Activated naive CD4-positive, alpha-beta T cell treated with anti-CD3 and anti-CD28 coated beads for 36 hours (primary cell): ENCODE measurements around the gene KCNQ1. TPM values are rescaled to one million over a fixed set of nuclear protein-coding genes. Genes with fewer than 3 reads are reported as not detected.

Experiments
- CTCF ChIA-PET: fragments of 350-600 bp; sonication (Branson Sonifier 250); formaldehyde crosslinking; loops from one replicate; lab custom pipeline; 2021; ENCODE audit warnings: antibody characterized with exemption; lab: Charles Lee
- DNase-seq: peaks from one replicate; pipeline ENCODE4 v3.0.0-alpha.2; 2020
- H3K27ac Mint-ChIP-seq: one replicate; pipeline ENCODE4 v1.8.0; 2021; ENCODE audit warnings: mild to moderate bottlenecking, mixed read lengths
- H3K27me3 Mint-ChIP-seq: one replicate; pipeline ENCODE4 v1.8.0; 2021; ENCODE audit warnings: low read depth, mixed read lengths
- H3K36me3 Mint-ChIP-seq: one replicate; pipeline ENCODE4 v1.8.0; 2021; ENCODE audit warnings: low read depth, mixed read lengths
- H3K4me1 Mint-ChIP-seq: one replicate; pipeline ENCODE4 v1.8.0; 2021; ENCODE audit warnings: low read depth, mixed read lengths
- H3K4me3 Mint-ChIP-seq: one replicate; pipeline ENCODE4 v1.8.0; 2021; ENCODE audit warnings: mild to moderate bottlenecking, moderate library complexity, mixed read lengths
- H3K9me3 Mint-ChIP-seq: one replicate; pipeline ENCODE4 v1.8.0; 2021; ENCODE audit warnings: mixed read lengths
- intact Hi-C: fragments of 100-400 bp; cut with micrococcal nuclease; formaldehyde crosslinking; loops from one replicate; pipeline ENCODE4 v1.15.1; 2023
- total RNA-seq, 2 experiments: library from RNA; stranded (reverse); gene quantifications; one replicate each; pipeline ENCODE4 v1.2.3, GENCODE V29; 2021

Gene KCNQ1
- total RNA-seq, 2 experiments from 2014 or later: 10.6 to 10.8 TPM

DNA sequence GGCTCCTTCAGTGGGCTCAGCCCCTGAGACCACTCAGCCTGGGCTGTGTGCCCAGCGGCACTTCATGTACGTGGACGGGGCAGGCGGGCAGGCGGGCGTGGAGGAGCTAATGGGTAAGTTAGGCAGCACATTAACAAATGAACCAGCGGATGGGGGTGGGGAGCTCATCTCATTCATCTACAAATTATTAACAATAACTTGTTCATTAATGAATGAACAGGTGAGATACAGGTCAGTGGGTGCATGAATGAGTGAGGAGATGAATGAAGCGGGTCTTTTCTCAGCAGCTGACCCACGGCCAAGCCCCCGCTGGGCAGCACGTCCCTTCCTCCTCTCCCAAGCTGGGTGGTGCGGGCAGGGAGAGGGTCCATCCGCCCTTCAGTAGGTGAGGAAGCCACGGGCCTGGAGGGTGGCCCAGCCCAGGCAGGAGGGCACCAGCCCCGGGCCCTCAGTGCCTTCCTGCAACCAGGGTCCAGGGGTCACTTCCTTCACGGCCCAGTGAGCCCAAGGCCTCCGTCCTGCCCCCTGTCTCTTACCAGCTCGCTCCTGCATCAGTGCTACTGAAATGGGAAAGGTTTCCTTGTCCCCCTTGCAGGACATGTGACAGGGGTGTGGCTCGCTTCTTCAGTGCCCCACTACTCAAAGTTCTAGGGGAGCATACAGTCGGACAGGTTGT is 315.5 kb downstream of the KCNQ1 start:
- DNase-seq: no peak
- no peak overlapping the region for H3K27ac Mint-ChIP-seq
- no peak overlapping the region for H3K4me3 Mint-ChIP-seq
- H3K4me1 Mint-ChIP-seq: no peaks in the 10 kb centered on the region
- H3K27me3 Mint-ChIP-seq: no peaks in the 10 kb centered on the region
- intact Hi-C loops: no loop called here
- CTCF ChIA-PET: no interaction called here
- H3K36me3 Mint-ChIP-seq: no peaks in the 10 kb centered on the region
- H3K9me3 Mint-ChIP-seq: peaks cover 3% of the 10 kb centered on the region

DNA sequence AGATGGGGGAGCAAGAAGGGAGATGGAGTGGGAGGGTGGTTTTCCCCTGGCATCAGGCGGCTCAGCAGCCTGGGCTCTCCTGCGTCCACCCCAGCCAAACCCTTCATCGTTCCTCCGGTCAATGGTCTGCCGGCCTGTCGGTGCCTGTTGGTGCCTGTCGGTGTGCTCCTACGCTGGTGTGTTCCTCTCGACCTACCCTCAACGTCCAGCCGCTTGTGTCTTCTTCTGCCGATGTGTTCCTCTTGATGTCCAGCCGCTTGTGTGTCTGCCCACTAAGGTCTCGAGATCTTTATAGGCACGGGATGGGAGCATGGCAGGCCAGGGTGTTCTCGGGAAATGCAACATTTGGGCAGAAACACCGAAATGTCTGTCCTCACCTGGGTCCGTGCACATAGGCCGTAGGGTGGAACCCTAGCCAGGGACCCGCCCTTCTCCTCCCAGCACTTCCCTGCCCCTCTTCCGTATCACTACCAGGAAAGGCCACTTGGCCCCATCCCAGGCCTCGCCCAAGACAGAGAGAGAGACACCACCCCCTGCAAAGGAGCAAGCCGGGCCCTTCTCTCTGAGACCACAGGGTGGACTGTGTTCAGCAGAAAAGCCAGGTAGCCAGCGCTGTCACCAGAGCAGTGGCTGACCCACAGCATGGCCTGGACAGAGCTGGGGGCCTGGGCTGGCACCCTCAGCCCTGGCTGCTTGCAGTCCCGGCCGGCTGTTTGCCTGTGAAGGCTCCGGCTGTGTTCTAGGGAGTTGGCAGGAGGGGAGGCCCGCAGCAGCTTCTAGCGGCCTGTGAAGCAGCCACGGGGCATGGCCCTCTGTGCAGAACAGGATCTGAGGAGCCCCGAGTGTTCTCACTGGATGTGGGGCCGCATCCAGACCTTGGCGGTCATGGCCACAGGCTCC is 316.6 kb downstream of the KCNQ1 start:
- no peak for DNase-seq
- H3K36me3 Mint-ChIP-seq: no peaks in the 10 kb centered on the region
- no peaks in the 10 kb centered on the region for H3K27me3 Mint-ChIP-seq
- intact Hi-C loops: no loop called here
- no peak overlapping the region for H3K27ac Mint-ChIP-seq
- H3K4me1 Mint-ChIP-seq: no peaks in the 10 kb centered on the region
- H3K4me3 Mint-ChIP-seq: no peak overlapping the region
- CTCF ChIA-PET: no interaction called here
- H3K9me3 Mint-ChIP-seq: peaks cover 3% of the 10 kb centered on the region

DNA sequence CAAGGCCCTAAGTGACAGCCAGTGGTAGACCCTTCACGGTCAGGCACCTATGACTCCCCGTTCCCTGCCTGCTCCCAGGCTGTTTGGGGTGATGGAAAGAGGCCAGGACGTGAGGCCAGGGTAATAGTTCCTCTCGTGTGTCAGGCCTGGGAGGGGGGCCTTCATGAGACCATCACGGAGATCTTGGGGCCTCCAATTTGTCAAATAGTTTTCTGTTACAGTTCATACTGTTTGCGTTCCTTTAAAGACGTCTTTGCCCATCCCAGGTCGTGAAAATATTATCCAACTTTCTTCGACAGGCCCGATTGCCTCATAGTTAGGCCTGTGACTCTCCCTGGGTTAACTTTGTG is 317.2 kb downstream of the KCNQ1 start:
- CTCF ChIA-PET: no interaction called here
- no peak overlapping the region for H3K4me3 Mint-ChIP-seq
- DNase-seq: no peak

DNA sequence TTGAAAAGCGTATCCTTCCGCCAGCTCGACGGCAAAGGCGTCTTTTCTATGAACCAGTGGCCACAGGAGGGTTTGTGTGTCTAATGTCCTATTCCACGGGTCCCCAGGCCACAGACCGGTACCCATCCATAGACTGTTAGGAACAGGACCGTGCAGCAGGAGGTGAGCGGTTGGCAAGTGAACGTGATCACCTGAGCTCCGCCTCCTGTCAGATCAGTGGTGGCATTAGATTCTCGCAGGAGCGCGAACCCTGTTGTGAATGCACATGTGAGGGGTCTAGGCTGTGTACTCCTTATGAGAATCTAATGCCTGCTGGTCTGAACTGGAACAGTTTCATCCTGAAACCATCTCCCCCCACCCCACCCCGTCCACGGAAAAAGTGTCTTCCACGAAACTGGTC is 317.6 kb downstream of the KCNQ1 start:
- Mint-ChIP-seq H3K27me3 (no peaks in the 10 kb centered on the region), H3K36me3 (no peaks in the 10 kb centered on the region), H3K4me1 (no peaks in the 10 kb centered on the region), H3K4me3 (no peak overlapping the region), H3K27ac (no peak overlapping the region), H3K9me3 (peaks cover 3% of the 10 kb centered on the region)
- CTCF ChIA-PET: no interaction called here
- intact Hi-C loops: no loop called here
- no peak for DNase-seq

More for the DNA sequence above, 317.2 kb downstream of the KCNQ1 start:
- intact Hi-C loops: no loop called here
- no peak overlapping the region for H3K27ac Mint-ChIP-seq
- no peaks in the 10 kb centered on the region for H3K27me3 Mint-ChIP-seq
- no peaks in the 10 kb centered on the region for H3K4me1 Mint-ChIP-seq
- peaks cover 3% of the 10 kb centered on the region for H3K9me3 Mint-ChIP-seq
- no peaks in the 10 kb centered on the region for H3K36me3 Mint-ChIP-seq

DNA sequence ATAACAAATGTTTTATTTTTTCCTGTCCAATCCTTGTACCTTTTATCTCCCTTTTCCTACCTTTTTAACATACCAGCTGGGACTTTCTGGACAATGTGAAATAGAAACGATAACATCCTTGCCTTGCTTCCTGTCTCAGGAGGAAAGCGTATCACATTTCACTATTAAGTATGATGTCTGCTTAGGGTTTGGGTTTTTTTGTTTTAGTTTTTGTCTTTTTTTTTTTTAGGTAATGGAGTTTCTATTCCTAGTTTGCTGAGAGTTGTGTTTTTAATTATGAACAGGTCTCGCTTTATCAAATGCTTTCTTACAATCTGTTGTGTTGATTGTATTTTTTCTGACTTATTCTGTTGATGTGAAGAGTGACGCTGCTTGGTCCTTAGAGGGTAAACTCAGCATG is 319.2 kb downstream of the KCNQ1 start:
- Mint-ChIP-seq H3K4me3 (no peak overlapping the region), H3K27me3 (no peaks in the 10 kb centered on the region), H3K27ac (no peak overlapping the region), H3K4me1 (no peaks in the 10 kb centered on the region), H3K36me3 (no peaks in the 10 kb centered on the region), H3K9me3 (peaks cover 3% of the 10 kb centered on the region)
- DNase-seq: no peak
- CTCF ChIA-PET: no interaction called here
- intact Hi-C loops: no loop called here

DNA sequence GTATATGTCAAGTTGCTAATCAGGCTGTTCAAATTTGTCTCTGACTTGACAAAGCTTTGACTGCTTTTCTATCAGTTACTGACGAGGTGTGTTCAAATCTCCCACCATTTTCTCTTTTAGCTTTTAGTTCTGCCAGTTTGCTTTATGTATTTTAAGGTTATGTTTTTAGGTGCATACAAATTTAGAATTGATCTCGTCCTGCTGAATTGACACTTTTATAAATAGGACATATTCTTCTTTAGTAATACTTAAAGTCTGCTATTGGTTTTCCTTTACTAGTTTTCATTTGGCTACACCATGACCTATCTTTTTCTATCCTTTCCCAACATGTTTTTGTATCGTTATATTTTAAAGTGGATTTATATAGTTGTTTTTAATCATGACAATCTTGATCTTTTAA is 320.7 kb downstream of the KCNQ1 start:
- no peak overlapping the region for H3K27ac Mint-ChIP-seq
- H3K4me1 Mint-ChIP-seq: no peaks in the 10 kb centered on the region
- no peaks in the 10 kb centered on the region for H3K36me3 Mint-ChIP-seq
- H3K9me3 Mint-ChIP-seq: peaks cover 3% of the 10 kb centered on the region
- no peak for DNase-seq
- no peaks in the 10 kb centered on the region for H3K27me3 Mint-ChIP-seq
- CTCF ChIA-PET: no interaction called here
- intact Hi-C loops: no loop called here
- H3K4me3 Mint-ChIP-seq: no peak overlapping the region

DNA sequence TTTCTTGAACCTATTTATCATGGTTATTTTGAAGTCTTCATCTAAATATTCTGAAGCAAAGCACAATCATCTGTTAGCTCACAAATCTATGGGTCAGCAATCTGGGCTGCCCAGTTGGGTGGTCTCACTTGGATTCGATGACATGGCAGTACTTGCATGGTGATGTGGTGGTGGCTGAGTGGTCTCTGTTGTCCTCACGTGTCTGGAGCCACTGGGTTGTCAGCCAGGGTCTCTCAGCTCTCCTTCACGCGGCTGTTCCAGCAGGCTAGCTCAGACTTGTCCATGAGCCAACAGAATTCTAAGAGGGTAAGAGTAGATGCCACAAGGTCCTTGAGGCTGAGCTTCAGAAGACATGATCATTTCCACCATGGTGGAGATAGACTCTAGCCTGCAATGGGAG is 321.4 kb downstream of the KCNQ1 start:
- no peak overlapping the region for H3K27ac Mint-ChIP-seq
- H3K36me3 Mint-ChIP-seq: no peaks in the 10 kb centered on the region
- CTCF ChIA-PET: no interaction called here
- no peak overlapping the region for H3K4me3 Mint-ChIP-seq
- no peak for DNase-seq
- peaks cover 3% of the 10 kb centered on the region for H3K9me3 Mint-ChIP-seq
- intact Hi-C loops: no loop called here
- no peaks in the 10 kb centered on the region for H3K4me1 Mint-ChIP-seq
- no peaks in the 10 kb centered on the region for H3K27me3 Mint-ChIP-seq

DNA sequence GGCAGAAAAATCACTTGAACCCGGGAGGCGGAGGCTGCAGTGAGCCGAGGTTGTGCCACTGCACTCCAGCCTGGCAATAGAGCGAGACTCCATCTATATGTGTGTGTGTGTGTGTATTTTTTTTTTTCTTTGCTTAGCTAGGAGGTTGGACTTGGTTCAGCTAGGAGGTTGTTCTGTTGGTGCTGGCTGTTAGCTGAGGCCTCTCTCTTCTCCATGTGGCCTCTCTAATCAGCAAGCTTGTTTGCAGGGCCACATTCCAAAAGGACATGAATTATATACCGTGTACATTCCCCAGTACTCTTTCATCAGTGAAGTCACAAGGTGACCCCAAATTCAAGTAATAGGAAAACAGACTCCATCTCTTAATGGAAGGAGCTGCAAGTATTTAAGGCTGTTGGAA is 322.3 kb downstream of the KCNQ1 start:
- CTCF ChIA-PET: interaction anchor here (0.6 kb wide), 1 partner anchor 347 kb away, joined by 5 read pairs; no protein-coding TSS in a partner anchor
- H3K4me1 Mint-ChIP-seq: no peaks in the 10 kb centered on the region
- intact Hi-C loops: no loop called here
- DNase-seq: no peak
- peaks cover 3% of the 10 kb centered on the region for H3K9me3 Mint-ChIP-seq
- H3K36me3 Mint-ChIP-seq: no peaks in the 10 kb centered on the region
- H3K27ac Mint-ChIP-seq: no peak overlapping the region
- H3K27me3 Mint-ChIP-seq: no peaks in the 10 kb centered on the region
- H3K4me3 Mint-ChIP-seq: no peak overlapping the region

DNA sequence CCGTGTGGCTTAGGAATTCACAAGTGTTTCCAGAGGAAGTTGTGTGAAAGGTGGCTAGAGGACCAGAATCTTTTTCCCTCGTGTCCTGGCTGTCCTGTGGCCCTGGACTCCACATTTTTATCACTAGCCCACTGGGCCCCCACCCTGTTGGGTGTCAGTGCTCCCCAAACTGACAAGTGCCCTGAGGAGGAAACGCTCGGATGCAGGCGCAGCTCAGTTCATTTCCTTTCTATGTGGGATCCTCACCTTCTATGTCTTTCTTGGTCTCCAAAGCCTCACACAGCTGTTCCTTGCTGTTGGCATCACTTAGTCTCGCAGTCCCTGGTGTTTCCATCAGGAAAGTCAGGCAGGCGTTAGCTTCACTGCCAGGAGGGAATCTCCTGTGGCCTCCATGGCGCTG is 323.0 kb downstream of the KCNQ1 start:
- DNase-seq: no peak
- intact Hi-C loops: no loop called here
- Mint-ChIP-seq H3K27ac (no peak overlapping the region), H3K27me3 (no peaks in the 10 kb centered on the region), H3K36me3 (peaks cover under 1% of the 10 kb centered on the region), H3K9me3 (peaks cover 3% of the 10 kb centered on the region), H3K4me3 (no peak overlapping the region), H3K4me1 (peaks cover under 1% of the 10 kb centered on the region)
- CTCF ChIA-PET: interaction anchor here (0.7 kb wide), 1 partner anchor 323 kb away, joined by 3 read pairs; no protein-coding TSS in a partner anchor

DNA sequence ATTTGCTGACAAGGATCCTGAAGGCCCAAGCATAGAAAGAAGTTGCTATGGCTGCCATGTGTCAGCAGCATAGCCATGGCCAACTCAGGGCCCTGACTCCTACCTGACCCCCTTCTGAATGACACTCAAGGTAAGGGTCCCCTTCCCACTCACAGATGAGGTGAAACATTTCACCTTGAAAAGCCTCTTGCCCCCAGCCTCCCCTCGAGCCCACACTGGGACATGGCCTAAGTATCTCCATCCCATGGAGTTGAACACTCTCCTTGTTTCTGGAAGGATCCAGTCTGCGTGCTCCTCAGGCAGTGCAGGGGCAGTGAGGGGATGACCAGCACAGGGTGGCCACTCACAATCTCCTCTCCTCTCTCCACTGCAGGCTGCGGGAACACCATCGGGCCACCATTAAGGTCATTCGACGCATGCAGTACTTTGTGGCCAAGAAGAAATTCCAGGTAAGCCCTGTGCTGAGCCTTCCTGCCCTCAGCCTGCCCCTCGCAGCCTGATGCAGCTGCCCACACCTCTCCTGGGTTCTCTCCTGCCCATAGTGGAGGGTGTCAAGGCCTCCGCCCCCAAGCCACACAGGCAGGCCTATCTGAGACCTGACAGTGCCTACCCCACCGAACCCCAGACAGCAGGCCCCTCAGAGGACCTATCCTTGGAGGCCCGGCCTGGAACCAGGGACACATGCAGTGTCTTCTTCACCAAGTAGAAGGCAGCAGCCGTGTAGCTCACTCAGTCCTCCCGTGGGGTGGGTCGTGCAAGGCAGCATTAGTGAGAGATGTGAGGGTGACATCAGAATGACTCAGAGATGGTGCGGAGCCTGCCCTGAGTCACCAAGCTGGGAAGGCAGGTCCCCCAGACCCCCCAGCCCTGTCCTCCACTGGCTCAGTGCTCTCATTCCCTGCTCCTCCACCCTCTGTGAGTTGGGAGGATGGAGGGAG is 323.9 kb downstream of the KCNQ1 start:
- peak; percentile 31 for DNase-seq
- Mint-ChIP-seq H3K4me1 (peaks cover 4% of the 10 kb centered on the region), H3K9me3 (peaks cover 3% of the 10 kb centered on the region), H3K27ac (no peak overlapping the region), H3K4me3 (no peak overlapping the region), H3K27me3 (no peaks in the 10 kb centered on the region), H3K36me3 (peaks cover 2% of the 10 kb centered on the region)
- CTCF ChIA-PET: no interaction called here
- intact Hi-C loops: no loop called here

DNA sequence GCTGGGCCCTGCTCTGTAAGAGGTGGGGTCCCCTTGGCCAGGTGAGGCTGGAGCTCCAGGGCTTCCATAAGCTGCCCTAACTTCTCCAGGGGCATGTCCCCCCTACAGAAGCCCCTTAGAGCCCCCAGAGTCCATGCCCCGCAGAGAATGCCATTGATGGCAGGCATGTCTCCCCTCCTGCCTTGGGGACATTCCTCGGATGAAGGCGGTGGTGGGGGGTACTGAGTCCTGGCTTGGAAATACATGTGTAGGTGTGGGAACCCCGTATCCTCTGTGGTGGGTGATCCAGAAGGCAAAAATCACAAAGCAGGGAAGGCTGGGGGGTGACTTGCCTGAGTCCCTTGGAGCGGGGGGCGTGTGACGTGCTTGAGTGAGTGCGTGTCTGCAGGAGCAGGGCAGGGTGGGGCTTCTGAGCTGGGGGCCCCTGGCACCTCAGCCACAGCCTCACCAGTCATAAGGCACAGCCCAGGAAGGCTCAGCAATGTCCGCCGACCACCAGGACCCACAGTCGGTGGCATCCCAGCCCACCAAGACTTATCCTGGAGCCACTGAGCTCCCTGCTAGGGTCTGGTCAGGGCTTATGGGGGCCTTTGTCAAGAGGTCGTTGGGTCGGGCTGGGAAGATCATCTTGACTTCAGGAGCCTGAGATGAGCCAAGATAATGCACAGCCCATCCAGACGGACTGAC is 324.7 kb downstream of the KCNQ1 start:
- peaks cover 7% of the 10 kb centered on the region for H3K4me1 Mint-ChIP-seq
- intact Hi-C loops: no loop called here
- H3K27ac Mint-ChIP-seq: no peak overlapping the region
- DNase-seq: no peak
- H3K9me3 Mint-ChIP-seq: peaks cover 3% of the 10 kb centered on the region
- no peaks in the 10 kb centered on the region for H3K27me3 Mint-ChIP-seq
- no peak overlapping the region for H3K4me3 Mint-ChIP-seq
- CTCF ChIA-PET: no interaction called here
- H3K36me3 Mint-ChIP-seq: peaks cover 2% of the 10 kb centered on the region
